ENCODE results near the gene TMEM256.

TMEM256 gene

GRCh38 chr17:7425316-7425715 lies 21.4 kb upstream of the TMEM256 start, which contains the start of gene SPEM2:
Gene SPEM2 (plus strand): TSS chr17:7425616. CDS start chr17:7425689, 73 bp downstream.
- TF ChIP-seq CTCF (IDR thresholded peaks at IDR 0.05; ENCODE audit: borderline replicate concordance, control extremely low read depth, extremely low read depth, insufficient read depth, missing control alignments) = no peak
- in situ Hi-C loops (cut with MboI; ENCODE audit: low sequenced_read_pairs, unreplicated experiment) = no loop called here
- DNase-seq (ENCODE audit: low spot score) = no peak

GRCh38 chr17:7423679-7424078 lies 19.8 kb upstream of the TMEM256 start:
- TF ChIP-seq CTCF (IDR thresholded peaks at IDR 0.05; ENCODE audit: borderline replicate concordance, control extremely low read depth, extremely low read depth, insufficient read depth, missing control alignments) = no peak
- DNase-seq (ENCODE audit: low spot score) = no peak
- in situ Hi-C loops (cut with MboI; ENCODE audit: low sequenced_read_pairs, unreplicated experiment) = no loop called here

GRCh38 chr17:7421186-7421585 lies 17.3 kb upstream of the TMEM256 start:
- TF ChIP-seq CTCF (IDR thresholded peaks at IDR 0.05; ENCODE audit: borderline replicate concordance, control extremely low read depth, extremely low read depth, insufficient read depth, missing control alignments) = no peak
- in situ Hi-C loops (cut with MboI; ENCODE audit: low sequenced_read_pairs, unreplicated experiment) = no loop called here
- no peak for DNase-seq (ENCODE audit: low spot score)

GRCh38 chr17:7419819-7420610 lies 16.1 kb upstream of the TMEM256 start, which contains the start of gene SPEM1:
Gene SPEM1 (plus strand): TSS chr17:7420324. CDS start chr17:7420385, 61 bp downstream.
- in situ Hi-C loops (cut with MboI; ENCODE audit: low sequenced_read_pairs, unreplicated experiment) = no loop called here
- no peak for DNase-seq (ENCODE audit: low spot score)
- no peak for TF ChIP-seq CTCF (IDR thresholded peaks at IDR 0.05; ENCODE audit: borderline replicate concordance, control extremely low read depth, extremely low read depth, insufficient read depth, missing control alignments)

- no peak for DNase-seq (ENCODE audit: low spot score)
- in situ Hi-C loops (cut with MboI; ENCODE audit: low sequenced_read_pairs, unreplicated experiment) = no loop called here
- no peak for TF ChIP-seq CTCF (IDR thresholded peaks at IDR 0.05; ENCODE audit: borderline replicate concordance, control extremely low read depth, extremely low read depth, insufficient read depth, missing control alignments)
These were observed 14.7 kb upstream of the TMEM256 start for GRCh38 chr17:7418472-7419152.

- no peak for TF ChIP-seq CTCF (IDR thresholded peaks at IDR 0.05; ENCODE audit: borderline replicate concordance, control extremely low read depth, extremely low read depth, insufficient read depth, missing control alignments)
- in situ Hi-C loops (cut with MboI; ENCODE audit: low sequenced_read_pairs, unreplicated experiment) = no loop called here
- DNase-seq (ENCODE audit: low spot score) = no peak
These were observed 13.3 kb upstream of the TMEM256 start for GRCh38 chr17:7417056-7417655.

Data from GM13976 (cell line).